Measurements from ENCODE around the gene EXOC2.

DNA sequence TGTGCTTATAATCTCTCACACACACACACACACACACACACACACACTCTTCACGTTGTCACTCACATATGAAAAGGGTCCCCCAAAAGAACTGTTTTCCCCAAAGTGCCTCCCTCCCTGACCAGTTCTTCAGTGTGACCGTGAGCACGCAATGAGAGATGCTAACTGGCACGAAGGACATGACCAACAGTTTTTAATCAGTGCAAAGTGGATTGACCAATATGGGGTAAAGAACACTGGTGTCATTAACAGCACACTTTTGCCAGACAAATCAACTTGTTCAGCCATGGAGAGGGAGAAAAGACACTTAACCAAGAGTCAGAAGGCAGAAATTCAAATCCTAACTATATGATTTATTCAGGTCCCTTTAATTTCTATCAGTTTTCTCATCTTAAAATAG is 15.0 kb downstream of the EXOC2 start:
- TF ChIP-seq EZH2phosphoT487 (IDR thresholded peaks at IDR 0.05; ENCODE audit: borderline replicate concordance, low read depth, low read length), result no peak
- TF ChIP-seq CTCF (conservative IDR thresholded peaks at IDR 0.05; ENCODE audit: low read length), result no peak

All from OCI-LY7 (cell line).